ENCODE data around the gene DNHD1.

DNHD1 gene

DNA sequence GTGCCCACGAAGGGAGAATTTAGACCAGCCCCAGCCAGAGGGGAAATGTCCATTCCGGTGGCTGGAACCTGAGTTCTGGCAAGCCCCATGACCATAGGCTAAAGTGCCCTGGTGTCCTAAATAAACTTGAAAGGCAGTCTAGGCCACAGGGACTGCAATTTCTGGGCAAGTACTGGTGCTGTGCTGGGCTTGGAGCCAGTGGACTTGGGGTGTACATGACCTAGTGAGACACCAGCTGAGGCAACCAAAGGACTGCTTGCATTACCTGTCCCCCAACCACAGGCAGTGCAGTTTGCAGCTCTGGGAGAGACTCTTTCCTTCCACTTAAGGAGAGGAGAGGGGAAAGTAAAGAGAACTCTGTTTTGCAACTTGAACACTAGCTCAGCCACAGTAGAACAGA is 82.6 kb downstream of the DNHD1 start:
- no peak for TF ChIP-seq POLR2A (IDR thresholded peaks at IDR 0.05; ENCODE audit: low read depth, low read length)
- no peak for TF ChIP-seq POLR2AphosphoS5 (IDR thresholded peaks at IDR 0.05; ENCODE audit: low read depth, low read length)
- TF ChIP-seq TAF1 (IDR thresholded peaks at IDR 0.05; ENCODE audit: borderline replicate concordance, low read depth, low read length): no peak
- DNase-seq (ENCODE audit: insufficient read length) (no peak), FAIRE-seq (no peak)

DNA sequence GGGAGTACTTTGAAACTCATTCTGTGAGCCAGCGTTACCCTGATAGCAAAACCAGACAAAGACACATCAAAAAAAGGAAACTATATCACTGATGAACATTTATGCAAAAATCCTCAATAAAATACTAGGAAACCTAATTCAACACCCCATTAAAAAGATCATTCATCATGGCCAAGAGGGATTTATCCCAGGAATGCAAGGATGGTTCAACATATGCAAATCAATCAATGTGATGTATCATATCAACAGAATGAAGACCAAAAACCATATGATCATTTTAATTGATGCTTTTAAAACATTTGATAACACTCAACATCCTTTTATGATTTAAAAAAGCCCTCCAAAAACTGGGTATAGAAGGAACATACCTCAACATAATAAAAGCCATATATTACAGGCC is 86.5 kb downstream of the DNHD1 start:
- no peak for TF ChIP-seq TAF1 (IDR thresholded peaks at IDR 0.05; ENCODE audit: borderline replicate concordance, low read depth, low read length)
- no peak for TF ChIP-seq POLR2A (IDR thresholded peaks at IDR 0.05; ENCODE audit: low read depth, low read length)
- TF ChIP-seq POLR2AphosphoS5 (IDR thresholded peaks at IDR 0.05; ENCODE audit: low read depth, low read length): no peak
- FAIRE-seq (no peak), DNase-seq (ENCODE audit: insufficient read length) (no peak)

DNA sequence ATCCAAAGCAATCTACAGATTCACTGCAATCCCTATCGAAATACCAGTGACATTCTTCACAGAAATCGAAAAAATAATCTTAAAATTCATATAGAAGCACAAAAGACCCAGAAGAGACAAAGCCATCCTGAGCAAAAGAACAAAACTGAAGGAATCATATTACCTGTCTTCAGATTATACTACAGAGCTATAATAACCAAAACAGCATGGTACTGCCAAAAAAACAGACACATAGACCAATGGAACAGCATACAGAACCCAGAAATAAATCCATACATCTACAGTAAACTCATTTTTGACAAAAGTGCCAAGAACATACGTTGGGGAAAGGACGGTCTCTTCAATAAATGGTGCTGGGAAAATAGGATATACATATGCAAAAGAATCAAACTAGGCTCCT is 87.4 kb downstream of the DNHD1 start:
- no peak for DNase-seq (ENCODE audit: insufficient read length)
- FAIRE-seq: peak; percentile 51
- no peak for TF ChIP-seq POLR2AphosphoS5 (IDR thresholded peaks at IDR 0.05; ENCODE audit: low read depth, low read length)
- TF ChIP-seq TAF1 (IDR thresholded peaks at IDR 0.05; ENCODE audit: borderline replicate concordance, low read depth, low read length): no peak
- TF ChIP-seq POLR2A (IDR thresholded peaks at IDR 0.05; ENCODE audit: low read depth, low read length): no peak

DNA sequence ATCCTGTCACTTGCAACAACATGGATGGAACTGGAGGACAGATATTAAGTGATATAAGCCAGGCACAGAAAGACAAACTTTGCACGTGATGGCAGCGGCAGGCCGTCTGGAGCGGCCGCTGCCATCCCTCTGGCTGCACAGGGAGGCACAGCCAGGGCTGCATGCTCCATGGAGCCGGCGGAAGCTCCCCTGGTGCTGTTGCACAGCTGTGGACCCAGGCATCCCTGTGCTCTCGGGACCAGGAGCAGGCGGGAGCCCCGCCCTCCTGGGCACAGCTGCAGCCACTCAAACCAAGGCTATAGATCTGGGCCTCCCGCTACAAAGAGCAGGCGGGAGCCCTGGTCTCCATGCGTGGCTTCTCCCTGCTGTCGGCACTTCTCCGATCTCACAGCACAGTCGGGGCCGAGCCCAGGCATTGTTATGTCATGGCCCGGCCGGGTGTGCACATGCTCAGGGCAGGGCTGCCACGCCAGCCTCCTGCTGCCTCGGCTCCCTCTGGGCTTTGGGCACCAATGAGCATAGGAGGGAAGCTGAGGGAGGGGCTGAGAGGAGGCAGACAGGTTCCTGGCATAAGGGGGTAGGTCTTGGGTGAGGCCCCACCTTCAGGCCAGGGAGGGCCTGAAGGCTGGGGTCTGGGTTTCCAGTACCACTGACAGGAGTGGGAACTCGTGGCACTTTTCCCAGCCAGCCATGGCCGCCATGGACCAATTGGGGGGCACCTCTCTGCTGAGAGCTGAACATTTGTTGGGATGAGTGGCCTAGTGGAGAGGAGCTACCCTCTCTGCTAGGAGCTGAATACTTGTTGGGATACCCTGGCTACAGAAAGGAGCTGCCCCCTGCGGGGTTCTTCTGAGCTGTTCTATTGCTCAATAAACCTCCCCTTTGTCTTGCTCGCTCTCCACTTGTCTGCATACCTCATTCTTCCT is 89.6 kb downstream of the DNHD1 start:
- no peak for DNase-seq (ENCODE audit: insufficient read length)
- no peak for FAIRE-seq
- TF ChIP-seq POLR2A (IDR thresholded peaks at IDR 0.05; ENCODE audit: low read depth, low read length) (no peak), POLR2AphosphoS5 (IDR thresholded peaks at IDR 0.05; ENCODE audit: low read depth, low read length) (no peak), TAF1 (IDR thresholded peaks at IDR 0.05; ENCODE audit: borderline replicate concordance, low read depth, low read length) (no peak)

DNA sequence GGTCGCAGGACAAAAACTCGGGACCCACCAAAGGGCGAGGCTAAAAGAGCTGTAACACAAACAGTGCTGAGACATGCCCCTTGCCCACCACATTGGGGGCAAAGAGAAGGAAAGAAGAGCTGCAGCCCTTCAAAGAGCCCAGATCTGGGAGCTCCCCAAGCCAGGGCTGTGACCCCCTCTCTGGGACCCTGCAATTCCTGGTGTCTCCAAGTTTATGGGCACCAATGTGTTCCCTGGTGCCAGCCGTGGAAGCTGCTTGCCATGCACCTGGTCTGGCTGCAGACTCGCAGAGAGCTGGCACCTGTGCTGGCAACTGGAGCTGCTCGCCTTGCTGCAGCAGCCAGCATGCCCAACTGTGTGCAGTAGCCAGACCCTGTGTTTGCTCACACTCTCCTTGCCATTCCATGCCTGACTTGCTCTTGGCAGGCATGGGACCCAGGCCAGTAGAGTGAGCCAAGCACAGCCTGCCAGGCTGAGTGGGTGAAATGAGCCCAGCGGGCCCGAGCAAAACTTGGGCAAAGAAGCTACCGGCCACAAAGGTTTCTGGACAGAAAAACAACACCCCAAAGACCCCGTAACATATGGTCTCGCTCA is 90.4 kb downstream of the DNHD1 start:
- FAIRE-seq (no peak), DNase-seq (ENCODE audit: insufficient read length) (no peak)
- TF ChIP-seq POLR2AphosphoS5 (IDR thresholded peaks at IDR 0.05; ENCODE audit: low read depth, low read length): no peak
- TF ChIP-seq POLR2A (IDR thresholded peaks at IDR 0.05; ENCODE audit: low read depth, low read length): no peak
- TF ChIP-seq TAF1 (IDR thresholded peaks at IDR 0.05; ENCODE audit: borderline replicate concordance, low read depth, low read length): no peak

DNA sequence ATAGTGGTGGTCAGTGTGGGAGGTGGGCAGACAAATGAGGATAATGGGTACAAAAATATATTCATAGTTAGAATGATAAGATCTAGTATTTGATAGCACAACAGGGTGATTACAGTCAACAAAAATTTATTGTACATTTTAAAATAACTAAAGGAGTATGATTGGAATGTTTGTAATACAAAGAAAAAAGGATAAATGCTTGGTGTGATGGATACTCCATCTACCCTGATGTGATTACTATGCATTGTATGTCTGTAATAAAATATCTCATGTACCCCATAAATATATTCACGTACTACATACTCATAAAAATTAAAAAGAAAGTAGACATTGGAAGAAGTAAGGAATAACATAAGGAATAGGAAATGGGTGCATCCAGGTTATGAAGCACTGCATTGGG is 90.9 kb downstream of the DNHD1 start:
- FAIRE-seq (no peak), DNase-seq (ENCODE audit: insufficient read length) (no peak)
- TF ChIP-seq TAF1 (IDR thresholded peaks at IDR 0.05; ENCODE audit: borderline replicate concordance, low read depth, low read length) (no peak), POLR2AphosphoS5 (IDR thresholded peaks at IDR 0.05; ENCODE audit: low read depth, low read length) (no peak), POLR2A (IDR thresholded peaks at IDR 0.05; ENCODE audit: low read depth, low read length) (no peak)

GRCh38 chr11:6594142-6594768 is 97.2 kb downstream of the DNHD1 start:
- no peak for FAIRE-seq
- TF ChIP-seq POLR2AphosphoS5 (IDR thresholded peaks at IDR 0.05; ENCODE audit: low read depth, low read length) (no peak), POLR2A (IDR thresholded peaks at IDR 0.05; ENCODE audit: low read depth, low read length) (no peak), TAF1 (IDR thresholded peaks at IDR 0.05; ENCODE audit: borderline replicate concordance, low read depth, low read length) (no peak)
- DNase-seq (ENCODE audit: insufficient read length): no peak

DNA sequence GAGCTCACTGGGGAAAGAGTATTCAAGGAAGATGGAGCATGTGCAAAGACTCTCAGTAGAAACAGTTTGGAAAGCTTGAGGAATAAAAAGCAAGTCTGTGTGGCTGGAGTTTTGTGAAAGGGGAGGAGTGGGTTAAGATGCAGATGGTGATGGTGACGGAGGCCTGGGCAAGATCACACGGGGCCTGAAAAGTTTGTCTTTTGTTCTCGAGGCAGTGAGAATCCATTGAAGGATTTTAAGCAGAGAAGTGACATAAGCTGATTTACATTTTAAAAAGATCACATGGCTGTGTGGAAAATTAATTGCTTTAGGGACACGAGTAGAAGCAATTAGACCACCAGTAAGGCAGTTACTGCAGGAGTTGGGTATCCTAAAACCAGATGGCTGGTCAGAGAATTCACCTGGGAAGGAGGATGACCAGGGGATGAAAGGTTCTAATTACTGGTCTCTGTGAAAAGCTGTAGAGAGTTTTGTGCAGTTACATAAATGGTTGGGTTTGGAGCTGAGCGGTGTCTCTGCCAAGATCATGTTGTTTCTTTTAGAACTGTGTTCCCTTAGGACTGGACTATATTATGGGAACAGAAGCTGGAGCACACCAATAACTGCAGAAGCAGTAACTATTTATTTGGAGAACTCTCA is 99.3 kb downstream of the DNHD1 start:
- no peak for TF ChIP-seq POLR2A (IDR thresholded peaks at IDR 0.05; ENCODE audit: low read depth, low read length)
- TF ChIP-seq TAF1 (IDR thresholded peaks at IDR 0.05; ENCODE audit: borderline replicate concordance, low read depth, low read length): no peak
- TF ChIP-seq POLR2AphosphoS5 (IDR thresholded peaks at IDR 0.05; ENCODE audit: low read depth, low read length): no peak
- FAIRE-seq (peak; percentile 42), DNase-seq (ENCODE audit: insufficient read length) (no peak)

GRCh38 chr11:6598555-6598954 is 101.5 kb downstream of the DNHD1 start:
- DNase-seq (ENCODE audit: insufficient read length): no peak
- no peak for TF ChIP-seq POLR2AphosphoS5 (IDR thresholded peaks at IDR 0.05; ENCODE audit: low read depth, low read length)
- no peak for TF ChIP-seq POLR2A (IDR thresholded peaks at IDR 0.05; ENCODE audit: low read depth, low read length)
- no peak for TF ChIP-seq TAF1 (IDR thresholded peaks at IDR 0.05; ENCODE audit: borderline replicate concordance, low read depth, low read length)
- no peak for FAIRE-seq

- TF ChIP-seq TAF1 (IDR thresholded peaks at IDR 0.05; ENCODE audit: borderline replicate concordance, low read depth, low read length): no peak
- no peak for TF ChIP-seq POLR2AphosphoS5 (IDR thresholded peaks at IDR 0.05; ENCODE audit: low read depth, low read length)
- no peak for TF ChIP-seq POLR2A (IDR thresholded peaks at IDR 0.05; ENCODE audit: low read depth, low read length)
- FAIRE-seq: no peak
Observed at GRCh38 chr11:6599449-6599848, 102.4 kb downstream of the DNHD1 start.

DNA sequence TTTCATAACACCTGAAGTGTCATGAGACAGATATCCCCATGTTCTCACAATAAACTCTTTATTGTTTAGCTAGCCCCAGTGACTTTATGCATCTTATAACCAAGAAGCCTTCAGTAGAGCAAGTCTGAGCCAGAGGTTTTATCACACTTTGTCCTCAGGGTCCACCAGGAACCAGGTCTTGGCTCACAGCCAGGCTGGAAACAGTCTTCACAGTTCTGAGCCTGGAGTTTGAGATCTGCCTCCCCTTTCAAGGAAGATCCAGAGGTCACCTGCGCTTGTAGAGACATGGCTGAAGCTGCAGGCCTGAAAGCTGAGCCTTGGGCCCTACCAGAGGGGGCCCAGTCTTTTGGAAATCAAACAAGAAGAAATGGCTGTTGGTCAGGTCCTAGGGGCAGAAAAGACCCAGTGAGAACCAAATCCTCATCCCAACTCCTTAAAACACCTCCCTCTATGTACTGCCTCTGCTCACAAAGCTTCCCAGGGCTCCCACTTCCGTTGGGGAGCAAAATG is 102.9 kb downstream of the DNHD1 start:
- FAIRE-seq (no peak), DNase-seq (ENCODE audit: insufficient read length) (no peak)
- TF ChIP-seq POLR2AphosphoS5 (IDR thresholded peaks at IDR 0.05; ENCODE audit: low read depth, low read length) (no peak), POLR2A (IDR thresholded peaks at IDR 0.05; ENCODE audit: low read depth, low read length) (no peak), TAF1 (IDR thresholded peaks at IDR 0.05; ENCODE audit: borderline replicate concordance, low read depth, low read length) (no peak)

More at GRCh38 chr11:6599449-6599848, 102.4 kb downstream of the DNHD1 start:
- no peak for DNase-seq (ENCODE audit: insufficient read length)

Measured in GM12892 (cell line).